GM21526 (cell line): ENCODE measurements around the gene TRAM2.

ENCODE experiments used
- ATAC-seq: cut with Tn5 transposase; IDR thresholded peaks from one replicate; pipeline ENCODE4 v1.9.1; 2021; ENCODE audit warnings: moderate library complexity; ENCODE audit not compliant: unreplicated experiment, low FRiP score

Gene TRAM2

GRCh38 chr6:52534363-52534762, 42.5 kb downstream of the TRAM2 start:
- ATAC-seq = no peak

DNA sequence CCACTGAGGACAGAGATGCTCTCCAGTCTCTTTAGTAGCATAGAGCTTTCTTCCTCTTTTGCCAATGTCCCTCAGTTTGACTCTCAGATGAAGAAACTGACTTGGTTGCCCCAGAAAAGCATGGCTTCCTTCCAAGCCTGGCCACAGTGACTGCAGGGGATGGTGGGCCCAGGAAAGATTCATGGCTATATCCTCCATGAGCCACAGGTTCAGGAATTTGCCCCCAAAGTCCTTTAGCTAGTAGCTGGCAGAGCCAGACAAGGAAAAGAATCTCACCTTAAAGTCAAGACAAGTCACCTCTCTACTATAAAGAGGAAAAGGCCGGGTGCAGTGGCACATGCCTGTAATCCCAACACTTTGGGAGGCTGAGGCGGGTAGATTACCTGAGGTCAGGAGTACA, 43.4 kb downstream of the TRAM2 start:
- ATAC-seq = no peak

GRCh38 chr6:52532457-52532856, 44.4 kb downstream of the TRAM2 start:
- no peak for ATAC-seq

DNA sequence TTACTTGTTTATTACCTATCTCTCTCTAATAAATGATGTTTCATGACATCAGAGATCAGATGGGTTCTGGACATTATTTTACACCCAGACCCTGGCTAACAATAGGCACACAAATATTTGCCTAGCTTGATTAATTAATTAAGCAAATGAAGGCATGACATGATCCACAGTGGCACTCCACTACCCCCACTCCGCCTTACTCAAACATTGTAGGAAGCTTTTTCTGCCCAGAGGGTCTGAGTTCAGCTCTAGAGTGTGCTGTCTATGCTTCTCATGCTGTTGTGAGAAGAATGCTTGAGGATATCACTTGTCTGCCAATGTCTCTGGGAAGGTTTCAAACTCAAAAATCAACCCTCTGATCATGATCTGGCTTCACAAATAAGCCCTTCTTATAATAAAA, 45.0 kb downstream of the TRAM2 start:
- no peak for ATAC-seq

DNA sequence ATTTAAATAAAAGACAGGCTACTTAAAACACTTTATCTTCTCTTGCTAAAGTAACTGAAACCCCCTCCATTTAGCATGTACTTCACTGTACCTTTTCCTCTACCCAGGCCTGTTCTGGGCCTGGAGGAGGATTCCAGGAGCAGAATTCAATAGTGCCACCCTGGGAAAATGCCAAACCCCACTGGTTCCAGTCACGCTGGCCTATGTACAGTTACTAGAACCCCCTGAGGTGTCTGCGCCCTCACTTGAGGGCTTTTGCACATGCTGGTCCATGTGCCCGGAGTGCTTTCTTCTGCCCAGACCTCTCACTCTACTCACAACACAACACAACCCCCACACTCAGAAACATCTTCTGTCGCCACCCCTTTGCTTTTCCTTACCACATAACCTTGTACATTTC, 45.5 kb downstream of the TRAM2 start:
- no peak for ATAC-seq

DNA sequence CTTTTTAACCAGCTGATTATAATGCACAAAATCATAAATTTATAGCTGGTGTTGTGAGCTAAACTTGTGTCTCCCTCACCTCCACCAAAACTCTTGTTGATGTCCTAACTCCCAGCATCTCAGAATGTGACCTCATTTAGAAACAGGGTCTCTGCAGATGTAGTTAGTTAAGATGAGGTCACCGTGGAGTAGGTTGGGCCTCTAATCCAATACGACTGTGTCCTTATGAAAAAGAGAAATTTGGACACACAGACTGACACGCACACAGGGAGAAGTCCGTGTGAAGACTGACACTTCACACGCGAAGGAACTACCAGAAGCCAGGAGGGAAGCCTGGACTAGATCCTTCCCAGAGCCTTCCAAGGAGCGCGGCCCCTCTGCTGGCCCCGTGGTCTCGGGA, 46.5 kb downstream of the TRAM2 start:
- ATAC-seq = no peak

DNA sequence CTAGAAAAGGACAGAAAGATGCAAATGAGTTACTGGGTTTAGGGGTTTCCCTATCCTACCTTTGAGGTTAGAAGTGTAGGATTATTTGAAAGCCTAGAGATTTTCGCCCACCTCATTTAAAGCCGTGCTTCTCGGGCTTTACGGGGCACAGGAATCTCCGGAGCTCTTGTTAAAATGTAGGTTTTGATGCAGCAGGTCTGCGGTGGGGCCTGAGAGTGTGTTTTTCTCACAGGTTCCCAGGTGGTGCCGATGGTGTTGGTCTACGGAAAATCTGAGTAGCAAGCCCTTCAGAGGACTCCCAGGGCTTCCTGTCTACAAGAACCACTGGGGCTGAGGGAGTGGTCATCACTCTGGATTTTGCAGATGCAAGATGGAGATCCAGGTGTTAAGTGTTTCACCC, 47.5 kb downstream of the TRAM2 start:
- ATAC-seq = peak; percentile 50

- ATAC-seq = no peak
Observed at GRCh38 chr6:52527436-52527835, 49.4 kb downstream of the TRAM2 start.

DNA sequence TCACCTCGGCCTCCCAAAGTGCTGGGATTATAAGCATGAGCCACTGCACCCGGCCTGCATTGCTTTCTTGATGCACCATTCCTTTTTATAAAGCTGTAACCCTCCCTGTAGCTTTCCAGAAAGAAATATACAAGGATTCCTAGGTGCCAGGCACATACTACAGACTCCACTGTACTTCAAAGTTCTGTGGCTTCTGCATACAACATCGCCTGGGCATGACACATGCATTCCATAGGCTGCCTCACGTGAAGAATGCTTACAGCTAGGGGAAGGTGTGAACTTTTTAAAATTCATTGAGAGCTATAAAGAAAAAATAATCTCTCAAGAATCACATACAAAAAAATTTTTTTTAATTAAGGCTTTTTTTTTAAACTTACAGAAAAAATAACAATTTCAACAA, 50.2 kb downstream of the TRAM2 start:
- no peak for ATAC-seq

GRCh38 chr6:52524918-52525317, 51.9 kb downstream of the TRAM2 start:
- no peak for ATAC-seq

- no peak for ATAC-seq
Observed at GRCh38 chr6:52523378-52524142, 53.3 kb downstream of the TRAM2 start.

DNA sequence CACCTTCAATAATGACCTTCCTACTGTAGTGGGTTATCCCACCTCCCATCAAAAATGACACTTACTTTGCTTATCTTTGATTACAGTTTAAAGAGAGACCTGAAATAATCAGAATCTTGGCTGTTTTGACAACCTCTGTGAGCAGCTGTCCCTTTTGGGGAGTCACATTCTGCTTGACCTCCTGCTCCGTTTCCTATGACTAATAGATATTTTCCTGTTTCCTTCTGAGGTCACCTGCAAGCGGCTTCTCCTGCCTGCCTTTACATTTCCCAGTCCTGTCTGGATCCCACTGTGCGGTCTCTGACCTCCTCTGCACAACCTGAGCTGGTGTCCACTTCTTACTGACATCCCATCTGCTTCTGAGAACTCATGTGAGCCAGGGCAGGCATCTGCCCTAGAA, 54.2 kb downstream of the TRAM2 start:
- ATAC-seq = no peak

GRCh38 chr6:52522151-52522626, 54.7 kb downstream of the TRAM2 start:
- ATAC-seq = no peak

GRCh38 chr6:52519618-52520017, 57.2 kb downstream of the TRAM2 start:
- no peak for ATAC-seq

GRCh38 chr6:52518279-52518945, 58.4 kb downstream of the TRAM2 start:
- no peak for ATAC-seq

GRCh38 chr6:52517502-52518278, 59.2 kb downstream of the TRAM2 start:
- ATAC-seq = no peak

DNA sequence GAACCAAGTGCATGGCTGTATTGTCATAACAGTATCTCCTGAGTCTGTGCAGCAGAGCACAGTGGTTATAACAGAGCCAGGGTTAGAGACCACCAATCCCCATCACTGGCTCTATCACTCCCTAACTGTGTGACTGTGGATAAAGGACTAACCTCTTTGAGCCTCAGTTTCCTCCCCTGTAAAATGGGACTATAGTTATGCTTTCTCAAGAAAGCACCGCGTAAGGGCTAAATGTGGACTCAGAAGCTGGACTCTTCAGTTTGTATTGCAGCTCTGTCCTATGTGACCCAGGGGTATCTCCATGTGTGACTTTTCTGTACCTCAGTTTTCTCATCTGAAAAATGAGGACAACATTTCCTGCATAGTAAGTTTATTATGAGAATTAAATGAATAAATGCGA, 59.9 kb downstream of the TRAM2 start:
- no peak for ATAC-seq

- no peak for ATAC-seq
Observed at GRCh38 chr6:52516269-52516668, 60.6 kb downstream of the TRAM2 start.

DNA sequence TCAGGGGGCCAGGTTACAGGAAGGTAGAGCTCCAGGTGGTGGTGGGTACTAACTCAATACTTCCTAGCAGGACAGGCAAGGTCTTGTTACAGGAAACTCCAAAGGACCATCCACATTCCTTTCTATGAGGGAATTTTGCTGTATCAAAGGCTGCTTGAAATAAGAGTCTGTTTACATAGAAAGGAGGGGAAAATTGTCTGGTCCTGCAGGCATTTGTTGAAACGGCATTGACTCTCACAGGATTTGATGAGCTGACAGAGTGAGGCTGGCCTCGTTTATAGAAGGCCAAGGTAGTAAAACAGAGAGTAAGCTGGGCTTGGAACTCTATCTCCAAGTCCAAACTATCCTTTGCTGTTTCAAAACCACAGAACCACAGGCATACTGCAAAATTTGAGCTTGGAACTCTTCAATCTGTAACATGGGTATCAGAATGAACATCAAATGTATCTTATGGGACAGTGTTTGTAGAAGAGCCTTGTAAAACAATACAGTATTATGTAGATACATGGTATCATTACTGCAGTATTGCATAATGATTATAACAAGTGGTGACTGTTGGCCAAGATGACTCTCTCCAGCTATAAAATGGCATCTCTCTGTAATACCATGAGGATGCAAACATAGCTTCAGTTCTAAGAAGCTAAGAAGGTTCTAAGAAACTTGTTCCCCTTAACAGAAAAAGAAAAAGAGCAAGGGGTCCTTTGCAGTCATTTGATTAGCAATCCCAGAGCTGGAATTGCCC, 61.5 kb downstream of the TRAM2 start:
- no peak for ATAC-seq

DNA sequence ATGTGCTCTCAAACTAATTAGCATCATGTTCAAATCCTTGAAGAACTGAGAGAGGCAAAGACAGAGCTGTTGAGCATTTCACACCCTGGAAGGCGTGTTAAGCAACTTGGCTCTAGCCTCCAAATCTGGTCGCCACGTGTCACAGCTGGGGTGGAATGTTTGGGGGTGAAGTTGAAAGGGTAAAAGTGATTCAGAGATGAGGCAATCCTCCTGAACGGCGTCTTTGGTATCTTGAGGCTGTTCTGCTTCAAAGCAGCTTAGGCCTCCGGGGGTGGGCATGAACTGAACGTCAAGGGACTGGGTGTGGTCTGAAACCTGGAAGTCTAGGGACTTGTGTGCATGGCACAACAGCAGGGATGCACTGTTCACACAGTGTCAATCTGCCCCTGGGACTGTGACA, 62.3 kb downstream of the TRAM2 start:
- no peak for ATAC-seq

DNA sequence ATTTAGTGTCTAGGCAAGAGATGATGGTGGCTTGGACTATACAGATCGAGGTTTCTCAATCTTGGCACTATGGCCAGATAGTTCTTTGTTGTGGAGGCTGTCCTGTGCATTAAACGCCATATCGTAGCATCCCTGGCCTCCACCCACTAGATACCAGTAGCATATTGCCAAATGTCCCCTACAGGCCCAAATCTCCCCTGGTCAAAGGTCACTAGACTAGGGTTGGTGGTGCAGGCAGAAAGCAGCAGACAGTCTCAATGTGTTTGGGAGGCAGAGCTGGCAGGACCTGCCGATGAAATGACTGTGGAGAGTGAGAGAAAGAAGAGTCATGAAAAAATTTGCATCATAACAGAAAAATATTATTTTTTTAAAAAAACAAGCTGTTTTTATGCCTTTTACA, 63.0 kb downstream of the TRAM2 start:
- ATAC-seq = no peak
